Muscle of back (tissue), 11 donors: ENCODE data around the gene CYP24A1. TPM values are rescaled to one million over a fixed set of nuclear protein-coding genes. Genes with fewer than 3 reads are reported as not detected.
"Not testable (repeated sequence)": the region's sequence is repeated elsewhere in the genome, so short reads cannot be mapped to it uniquely, and the experiment has no call there.

Experiments used
- DNase-seq, 3 donors: peaks; one replicate each; pipeline versions ENCODE4 v3.0.0 to v3.0.0-alpha.2; 2013
- polyA plus RNA-seq, 10 donors: library from polyadenylated mRNA; unstranded; fragments of 120-200 nt; gene quantifications; one replicate each; pipeline ENCODE4 v1.2.1, GENCODE V29; 2013; ENCODE audit not compliant: insufficient read length in 10 of 10

Gene CYP24A1
- polyA plus RNA-seq, 10 donors: 0.32 to 1.3 (median 0.54) TPM

DNA sequence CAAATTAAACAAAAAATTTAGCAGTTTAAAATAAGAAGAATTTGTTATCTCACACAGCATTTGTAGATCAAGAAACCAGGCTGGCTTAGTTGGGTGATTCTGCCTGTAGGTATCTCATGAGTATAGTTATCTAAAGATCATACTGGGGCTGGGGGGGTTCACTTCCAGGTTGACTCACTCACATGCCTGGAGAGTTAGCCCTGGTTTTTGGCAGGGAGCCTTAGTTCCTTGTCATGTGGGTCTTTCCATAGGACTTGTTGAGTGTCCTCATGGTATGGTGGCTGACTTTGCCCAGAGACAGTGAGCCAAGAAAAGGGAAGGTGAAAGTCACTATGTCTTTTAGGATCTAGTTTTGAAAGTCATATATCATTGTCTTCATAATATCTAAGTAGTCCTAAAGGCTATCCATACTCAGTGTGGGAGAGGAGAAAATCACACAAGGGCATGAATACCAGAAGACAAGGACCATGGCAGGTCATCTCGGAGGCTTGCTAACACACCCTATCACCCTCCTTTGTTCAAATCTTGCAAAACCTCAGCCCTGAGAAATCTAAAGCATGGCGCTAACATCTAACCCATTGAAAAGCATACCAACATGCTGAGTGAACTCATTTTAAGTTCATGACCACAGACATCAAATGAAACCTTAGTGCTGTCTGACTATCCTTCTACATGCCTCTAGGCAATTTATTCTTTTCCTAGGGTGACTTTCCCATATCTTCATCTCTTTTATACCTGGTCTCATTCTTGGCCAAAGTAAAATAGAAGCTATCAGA lies 39.2 kb downstream of the CYP24A1 start:
- peak in 1 of 3 donors; percentile 81 for DNase-seq

DNA sequence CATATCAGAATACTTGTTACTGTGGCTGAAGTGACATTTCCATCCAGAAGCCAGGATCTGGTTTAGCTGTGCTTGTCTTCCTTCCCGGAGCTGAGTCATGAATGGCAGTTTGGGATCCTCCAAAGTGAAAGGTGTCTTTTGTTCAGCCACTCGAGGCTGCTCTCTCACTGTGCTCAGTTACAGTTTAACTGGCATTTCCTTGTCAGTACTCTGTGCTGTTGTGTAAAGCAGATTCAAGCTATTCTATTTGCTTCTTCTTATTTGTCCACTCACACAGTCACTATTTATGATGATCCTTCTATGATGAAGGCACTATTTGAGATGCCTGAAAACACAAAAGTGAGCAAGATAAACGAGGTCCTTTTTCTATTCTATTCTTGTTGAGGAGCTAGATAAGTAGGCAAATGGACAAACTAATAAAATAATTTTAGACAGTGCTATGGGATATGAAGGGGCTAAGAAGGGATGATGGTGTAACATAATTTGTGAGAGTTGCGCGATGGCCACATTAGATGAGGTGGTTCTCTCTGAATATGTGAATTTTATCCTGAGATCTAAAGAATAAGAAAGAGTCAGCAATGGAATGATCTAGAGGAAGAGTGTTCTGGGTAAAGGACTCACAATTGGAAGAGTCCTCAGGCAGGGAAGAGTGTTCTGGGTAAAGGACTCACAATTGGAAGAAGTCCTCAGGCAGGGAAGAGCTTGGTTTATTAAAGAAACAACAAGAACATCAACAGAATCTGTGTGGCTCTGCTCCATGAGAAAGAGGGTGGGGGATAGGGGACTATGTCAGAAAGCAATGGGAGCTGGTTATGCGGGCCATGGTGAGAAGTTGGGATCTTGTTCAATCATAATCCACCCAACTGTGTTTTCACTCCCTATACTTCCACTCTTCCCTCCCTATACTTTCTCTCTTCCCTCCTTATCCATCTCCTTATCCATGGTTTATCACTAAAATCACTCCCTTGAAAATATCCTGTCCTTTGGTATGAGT lies 40.1 kb downstream of the CYP24A1 start:
- DNase-seq: no peak

DNA sequence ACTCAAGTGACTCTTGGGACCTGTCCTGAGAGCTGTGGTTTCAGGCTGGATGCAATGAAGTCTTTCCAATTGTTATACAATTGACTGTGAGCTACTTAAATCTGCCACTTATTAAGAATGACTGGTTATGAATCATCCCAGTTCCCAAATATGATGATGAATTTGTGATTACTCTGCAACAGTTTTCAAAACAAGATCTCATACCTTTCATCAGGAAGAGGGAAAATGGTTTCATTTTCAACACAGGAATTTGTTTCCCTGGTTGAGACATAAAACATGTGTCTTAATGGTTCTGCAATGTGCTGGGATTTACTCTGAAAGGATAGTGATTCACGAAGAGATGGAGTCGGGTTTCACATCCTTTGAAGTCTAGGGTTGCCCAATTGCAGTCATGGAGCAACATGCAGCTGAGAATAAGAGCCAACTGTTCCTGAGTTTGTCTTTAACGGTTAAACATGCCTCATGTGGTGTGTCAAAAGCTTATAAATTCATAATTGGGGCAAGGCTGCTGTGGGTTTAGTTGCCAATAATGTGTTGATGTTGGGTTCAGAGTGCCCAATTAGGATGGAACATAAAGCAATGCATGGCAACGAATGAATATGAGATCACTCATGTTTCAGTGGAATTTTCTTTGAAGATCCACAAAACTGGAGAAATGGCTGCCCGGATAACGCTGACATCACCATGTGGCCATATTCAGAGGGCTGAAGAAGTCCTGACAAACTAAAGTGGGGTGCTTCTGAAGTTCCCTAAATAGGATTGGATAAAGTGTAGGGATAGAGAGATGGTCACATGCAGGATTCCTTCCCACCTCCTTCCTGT lies 41.0 kb downstream of the CYP24A1 start:
- peak in 2 of 3 donors; percentile 56 to 97 for DNase-seq

DNA sequence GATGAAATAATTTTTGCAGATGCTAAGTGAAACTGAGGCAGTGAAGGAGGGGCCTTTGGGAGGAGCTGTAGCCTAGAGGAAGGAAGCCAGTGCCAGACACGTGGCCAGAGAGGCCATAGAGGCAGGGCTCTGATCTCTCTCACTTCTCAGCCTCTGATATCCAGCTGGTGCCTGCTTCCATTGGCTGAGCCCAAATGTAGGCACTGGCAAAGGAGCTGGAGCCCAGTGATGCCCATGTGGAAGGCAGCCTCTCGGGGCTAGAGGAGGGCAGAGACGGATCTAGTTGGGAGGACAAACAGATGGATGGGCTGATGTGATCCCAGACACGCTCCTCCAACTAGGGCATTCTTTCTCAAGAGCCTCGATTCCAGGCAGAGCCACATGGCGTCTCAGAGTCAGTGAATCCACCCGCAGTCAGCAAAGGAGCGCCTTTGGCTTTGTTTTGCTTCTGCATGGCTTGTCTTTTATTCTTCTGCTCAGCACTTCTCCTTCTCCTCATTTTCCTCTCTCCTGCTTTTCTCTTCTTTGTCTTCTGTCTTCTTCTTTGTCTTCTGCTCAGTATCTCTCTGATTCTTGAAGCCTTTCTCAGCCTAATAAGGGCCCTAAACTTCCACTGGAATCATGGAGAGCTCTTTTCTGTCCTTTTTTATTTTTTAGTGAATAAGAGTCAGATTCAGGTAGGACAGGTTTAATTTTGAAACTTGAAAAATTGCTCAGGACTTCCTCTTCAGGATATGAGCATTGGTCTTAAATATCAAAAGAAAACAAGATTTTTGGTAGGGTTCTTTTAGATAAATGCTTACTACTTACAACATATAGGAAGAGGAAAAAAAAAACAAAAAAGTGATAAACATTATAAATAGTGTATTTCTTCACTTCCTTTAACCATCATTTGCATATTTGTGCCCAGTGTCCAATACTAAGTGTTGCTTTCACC lies 41.8 kb downstream of the CYP24A1 start:
- DNase-seq: no peak

DNA sequence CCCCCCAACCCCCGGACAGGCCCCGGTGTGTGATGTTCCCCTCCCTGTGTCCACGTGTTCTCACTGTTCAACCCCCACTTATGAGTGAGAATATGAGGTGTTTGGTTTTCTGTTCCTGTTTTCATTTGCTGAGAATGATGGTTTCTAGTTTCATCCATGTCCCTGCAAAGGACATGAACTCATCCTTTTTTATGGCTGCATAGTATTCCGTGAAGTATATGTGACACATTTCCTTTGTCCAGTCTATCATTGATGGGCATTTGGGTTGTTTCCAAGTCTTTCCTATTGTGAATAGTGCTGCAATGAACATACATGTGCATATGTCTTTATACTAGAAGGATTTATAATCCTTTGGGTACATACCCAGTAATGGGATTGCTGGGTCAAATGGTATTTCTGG lies 42.7 kb downstream of the CYP24A1 start:
- DNase-seq: not testable (repeated sequence)

DNA sequence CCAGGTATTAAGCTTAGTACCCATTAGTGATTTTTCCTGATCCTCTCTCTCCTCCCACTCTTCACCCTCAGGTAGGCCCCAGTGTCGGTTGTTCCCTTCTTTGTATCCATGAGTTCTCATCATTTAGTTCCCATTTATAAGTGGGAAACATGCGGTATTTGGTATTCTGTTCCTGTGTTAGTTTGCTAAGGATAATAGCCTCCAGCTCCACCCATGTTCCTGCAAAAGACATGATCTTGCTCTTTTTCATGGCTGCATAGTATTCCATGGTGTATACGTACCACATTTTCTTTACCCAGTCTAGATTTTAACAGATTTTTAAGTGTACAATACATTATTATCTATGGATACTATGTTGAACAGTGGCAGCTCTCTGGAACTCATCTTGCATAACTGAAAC lies 44.4 kb downstream of the CYP24A1 start:
- DNase-seq: no peak

DNA sequence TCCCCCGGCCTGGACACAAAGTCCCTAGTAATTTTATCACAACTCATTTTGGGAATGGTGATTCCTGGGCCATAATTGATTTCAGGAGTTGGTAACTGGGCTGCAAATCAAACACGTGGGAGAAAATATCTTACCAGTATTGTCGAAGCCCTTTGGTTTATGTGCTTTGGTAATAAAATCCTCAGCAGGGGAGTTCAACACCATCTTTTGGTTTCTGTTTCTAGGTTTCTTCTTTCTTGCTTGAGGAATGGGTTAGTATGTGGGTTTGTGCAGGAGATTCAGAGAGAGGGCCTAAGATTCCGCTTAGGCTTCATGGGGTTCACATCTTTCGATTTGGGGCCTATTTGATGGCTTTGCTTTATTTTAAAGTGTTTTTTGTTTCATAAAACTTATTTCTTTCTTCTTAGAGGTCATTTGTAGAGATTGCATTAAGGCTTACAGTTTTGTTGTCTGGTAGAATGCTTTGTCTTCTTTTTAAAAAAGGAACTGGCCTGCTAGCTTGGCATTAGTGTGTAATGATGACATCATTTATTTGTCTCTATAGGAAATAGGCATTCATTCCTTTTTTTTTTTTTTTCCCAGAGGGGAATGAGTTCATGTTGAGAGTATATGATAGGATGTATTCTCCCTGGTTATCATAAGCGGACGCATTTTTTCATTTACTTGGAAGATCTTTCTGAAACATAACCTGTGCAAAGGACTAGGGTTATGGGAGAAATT lies 45.8 kb downstream of the CYP24A1 start:
- no peak for DNase-seq

DNA sequence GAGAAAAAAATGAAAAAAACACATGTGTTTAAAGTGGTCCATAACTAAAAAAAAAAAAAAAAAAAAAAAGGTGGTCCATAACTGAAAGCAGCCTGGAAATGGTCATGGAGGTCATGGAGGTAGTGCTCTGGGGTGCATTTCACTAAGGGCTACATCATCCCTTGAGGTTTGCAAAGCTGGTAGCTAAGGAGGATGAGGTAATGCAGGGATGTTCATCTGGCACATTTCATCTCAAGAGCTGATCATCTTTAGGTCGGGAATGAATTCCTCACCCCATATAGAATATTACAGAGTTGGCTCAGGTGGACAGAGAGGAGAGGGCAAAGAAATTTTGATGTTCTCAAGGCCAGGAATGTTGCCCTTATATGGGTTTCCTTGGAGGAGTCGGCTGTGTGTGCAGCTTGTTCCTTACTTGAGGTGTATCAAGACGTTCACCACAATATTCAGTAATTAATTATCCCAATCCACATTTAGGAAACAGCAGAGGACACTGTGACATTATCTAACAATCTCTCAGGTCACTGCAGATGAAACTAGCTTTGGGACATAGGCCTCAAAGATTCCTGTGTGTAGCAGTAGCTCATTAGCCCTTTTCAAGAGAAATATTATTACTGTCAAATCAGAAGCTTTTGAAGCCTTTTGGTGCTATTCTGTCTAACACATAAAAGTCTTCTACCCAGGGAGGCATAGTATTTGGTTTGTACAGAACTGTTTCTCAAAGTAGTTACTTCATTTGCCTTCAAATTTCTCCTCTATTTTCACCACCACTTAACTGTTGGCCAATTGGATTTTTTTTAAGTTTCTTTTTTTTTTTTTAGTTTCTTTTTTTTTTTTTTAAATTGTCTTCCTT lies 46.8 kb downstream of the CYP24A1 start:
- no peak for DNase-seq

DNA sequence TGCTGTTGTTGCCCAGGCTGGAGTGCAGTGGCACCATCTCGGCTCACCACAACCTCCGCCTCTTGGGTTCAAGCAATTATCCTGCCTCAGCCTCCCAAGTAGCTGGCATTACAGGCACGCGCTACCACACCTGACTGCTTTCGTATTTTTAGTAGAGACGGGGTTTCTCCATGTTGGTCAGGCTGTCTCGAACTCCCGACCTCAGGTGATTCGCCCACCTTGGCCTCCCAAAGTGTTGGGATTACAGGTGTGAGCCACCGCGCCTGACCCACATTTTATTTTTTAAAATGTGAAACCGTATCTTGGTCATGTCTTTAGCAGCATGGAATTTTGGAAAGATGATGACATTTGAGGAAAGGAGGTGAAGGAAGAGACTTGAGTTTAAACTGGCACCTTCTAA lies 47.5 kb downstream of the CYP24A1 start:
- not testable (repeated sequence) for DNase-seq

DNA sequence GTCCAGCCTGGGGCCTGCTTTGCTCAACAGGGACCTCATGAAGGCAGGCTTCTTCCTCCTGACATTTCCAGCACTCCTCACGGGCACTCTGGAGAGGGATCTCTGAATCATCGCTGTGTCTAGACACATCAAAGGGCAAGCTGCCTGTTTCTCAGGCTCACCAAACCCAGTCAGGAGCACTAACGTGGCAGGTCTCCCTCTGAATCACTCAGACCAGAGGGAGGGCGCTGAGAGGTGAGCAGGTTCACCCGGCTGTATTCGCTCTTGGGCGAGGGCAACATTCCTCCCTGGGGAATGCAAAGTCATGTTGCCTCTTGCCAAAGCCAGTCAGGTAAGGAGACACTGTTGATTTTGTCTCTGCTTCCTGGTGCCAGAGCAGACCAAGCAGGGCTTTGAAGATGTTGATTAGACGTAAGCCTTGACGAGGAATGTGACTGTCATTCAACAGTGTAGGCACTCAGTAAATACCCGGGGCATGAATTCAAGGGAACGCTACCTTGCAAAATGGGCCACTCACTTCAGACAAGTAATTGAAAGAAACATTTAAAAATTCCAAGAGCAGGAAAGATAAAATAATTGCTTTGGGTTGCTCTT lies 50.1 kb downstream of the CYP24A1 start:
- peak in 1 of 3 donors; percentile 88 for DNase-seq

DNA sequence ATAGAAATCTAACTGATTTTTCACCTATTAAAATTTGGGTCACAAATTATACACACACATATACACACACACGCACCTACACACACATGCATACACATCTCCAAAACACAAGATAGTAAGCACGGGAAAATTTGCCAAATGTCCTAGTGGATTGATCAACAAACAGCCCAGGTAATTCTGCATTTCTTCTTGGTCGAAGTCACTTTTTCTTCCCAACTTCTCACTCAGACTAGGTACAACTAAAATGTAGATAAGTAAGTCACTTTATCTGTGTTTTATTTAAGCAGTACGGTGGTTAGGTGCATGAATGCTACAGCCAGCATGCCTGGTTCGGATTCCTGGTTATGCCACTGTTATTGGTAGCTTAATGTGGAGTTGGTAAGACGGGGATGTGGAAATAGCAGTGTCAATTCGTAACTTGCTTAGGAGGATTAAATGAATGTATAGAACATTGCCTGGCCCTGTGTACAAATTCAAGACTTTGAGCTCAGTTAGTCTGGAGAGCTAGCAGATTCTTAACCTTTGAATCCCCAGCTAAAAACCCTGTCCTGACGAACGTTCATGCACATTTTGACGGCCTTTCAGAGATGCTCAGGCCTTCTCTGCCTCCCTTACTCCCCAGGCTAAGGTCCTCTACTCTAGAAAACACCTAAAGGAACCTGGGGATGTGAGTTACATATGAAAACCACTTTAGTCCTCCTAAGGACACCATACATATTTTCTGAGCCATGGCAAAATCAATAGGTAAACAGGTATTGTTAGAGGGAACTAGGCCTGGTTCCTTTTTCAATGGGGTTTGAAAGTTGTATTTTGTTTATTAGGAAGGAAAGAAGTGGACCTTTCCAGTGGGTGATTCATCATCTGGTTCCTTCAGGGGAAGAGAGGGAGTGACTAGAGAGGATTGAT lies 50.9 kb downstream of the CYP24A1 start:
- no peak for DNase-seq

DNA sequence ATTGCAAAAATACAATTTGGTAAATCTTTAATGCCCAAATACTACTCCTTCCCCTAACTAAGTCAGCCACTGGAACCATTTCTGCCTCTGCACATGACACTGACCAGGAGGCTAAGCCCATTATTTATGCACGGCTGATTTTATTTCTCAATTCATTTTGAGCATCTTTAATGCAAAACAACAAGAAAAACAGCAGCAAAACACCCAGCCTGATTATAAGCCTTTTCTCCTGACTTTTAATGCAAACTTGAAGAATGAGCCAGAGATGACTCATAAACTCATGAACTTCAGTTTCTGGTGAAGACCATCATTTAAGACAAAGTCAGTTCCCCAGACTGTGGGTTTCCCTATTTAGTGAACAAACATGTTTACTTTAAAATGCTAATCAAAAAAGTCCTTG lies 51.6 kb downstream of the CYP24A1 start:
- DNase-seq: no peak

DNA sequence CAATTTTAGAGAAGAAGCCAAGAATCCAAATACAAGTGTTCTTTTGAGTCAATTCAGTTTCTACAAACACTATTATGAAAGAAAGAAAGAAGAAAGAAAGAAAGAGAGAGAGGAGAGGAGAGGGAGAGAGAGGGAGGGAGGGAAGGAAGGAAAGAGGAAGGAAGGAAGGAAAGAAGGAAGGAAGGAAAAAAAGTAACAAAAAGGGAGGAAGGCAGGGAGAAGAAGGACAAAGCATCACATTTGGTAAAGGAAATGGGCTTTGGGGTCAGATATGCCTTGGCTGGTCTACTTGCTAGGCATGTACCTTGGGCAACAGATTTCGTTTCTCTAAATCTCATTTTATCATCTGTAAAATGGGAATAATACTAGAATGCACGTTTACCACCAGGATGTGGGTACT lies 54.0 kb downstream of the CYP24A1 start:
- no peak for DNase-seq

DNA sequence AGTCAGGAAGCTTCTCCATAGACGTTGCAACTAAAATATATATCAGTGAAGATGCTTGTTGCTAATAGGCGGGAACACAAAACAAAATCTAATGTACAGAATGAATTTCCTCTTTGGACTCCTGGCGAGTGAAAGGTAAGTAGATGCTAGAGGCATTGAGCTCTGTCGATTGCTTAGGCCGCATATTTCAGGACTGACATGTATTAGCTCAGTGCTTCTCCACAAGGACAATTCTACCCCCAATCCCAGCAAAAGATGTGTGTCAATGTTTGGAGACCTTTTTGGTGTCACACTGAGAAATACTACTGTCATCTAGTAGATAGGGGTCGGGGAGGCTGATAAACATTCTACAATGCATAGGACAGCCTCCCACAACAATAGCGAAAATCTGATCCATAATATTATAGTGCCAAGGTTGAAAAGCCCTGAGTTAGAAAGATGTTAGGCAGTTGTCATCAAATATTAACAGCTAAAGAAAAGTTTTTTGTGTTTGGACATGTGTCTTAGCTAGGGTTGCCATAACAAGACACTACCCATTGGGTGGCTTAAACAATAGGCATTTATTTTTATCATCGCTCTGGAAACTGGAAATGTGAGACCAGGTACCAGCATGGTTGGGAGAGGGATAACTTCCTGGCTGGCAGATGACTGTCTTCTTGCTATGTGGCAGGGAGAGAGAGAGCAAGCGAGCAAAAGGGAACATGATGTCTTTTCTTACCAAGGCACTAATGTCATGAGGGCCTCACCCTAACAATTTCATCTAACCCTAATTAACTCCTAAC lies 55.4 kb downstream of the CYP24A1 start:
- no peak for DNase-seq

DNA sequence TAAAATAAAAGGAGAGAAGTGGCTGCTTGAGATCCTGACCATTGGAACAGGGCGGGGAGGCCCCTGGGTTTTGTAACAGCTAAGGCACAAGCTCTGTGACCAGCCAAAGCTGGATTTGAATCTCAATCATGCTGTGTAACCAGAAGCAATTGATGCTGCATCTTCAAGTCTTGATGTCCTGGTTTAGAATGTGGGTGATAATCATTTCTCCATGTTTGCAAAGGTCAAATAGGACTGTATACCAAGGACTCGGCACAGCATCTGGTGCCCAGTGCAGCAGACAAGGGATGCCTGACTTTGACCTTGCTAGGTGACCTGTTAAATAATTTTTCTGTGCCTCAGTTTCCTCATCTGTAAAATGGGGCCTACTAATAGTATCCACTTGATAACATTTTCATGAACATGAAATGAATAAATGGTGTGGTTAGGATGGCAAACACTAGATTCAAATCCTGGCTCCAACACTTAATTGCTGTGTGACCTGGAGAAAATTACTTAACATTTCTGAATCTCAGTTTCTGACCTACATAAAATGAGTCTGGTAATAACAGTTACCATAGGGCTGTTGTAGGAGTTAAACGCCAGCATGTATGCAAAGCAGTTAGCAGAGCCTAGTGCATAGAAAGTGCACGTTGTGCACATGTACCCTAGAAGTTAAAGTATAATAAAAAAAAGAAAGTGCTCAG lies 57.1 kb downstream of the CYP24A1 start:
- no peak for DNase-seq
